Endothelial cell of hepatic sinusoid (primary cell): ENCODE results near the gene EEF2KMT.
"Not testable (repeated sequence)": the region's sequence is repeated elsewhere in the genome, so short reads cannot be mapped to it uniquely, and the experiment has no call there.

Experiments used
- in situ Hi-C: cut with HindIII; loops from 2 replicates; pipeline ENCODE4 v1.10.0; 2017; ENCODE audit warnings: low sequenced_read_pairs

EEF2KMT gene

GRCh38 chr16:5071681-5072333 lies 25.8 kb downstream of the EEF2KMT start, which contains the start of gene ALG1:
TSS of gene ALG1 (plus strand) at chr16:5071843. CDS start at chr16:5071850, 7 bp downstream.
- in situ Hi-C loops, result no loop called here

- in situ Hi-C loops, result no loop called here
Observed at GRCh38 chr16:5071341-5071680, 26.3 kb downstream of the EEF2KMT start.

GRCh38 chr16:5070431-5071186 lies 27.0 kb downstream of the EEF2KMT start:
- in situ Hi-C loops, result no loop called here

- in situ Hi-C loops, result no loop called here
Observed at GRCh38 chr16:5069854-5070253, 27.7 kb downstream of the EEF2KMT start.

- in situ Hi-C loops, result no loop called here
Observed at GRCh38 chr16:5069048-5069447, 28.5 kb downstream of the EEF2KMT start.

- in situ Hi-C loops, result no loop called here
Observed at GRCh38 chr16:5066511-5066910, 31.1 kb downstream of the EEF2KMT start.

- in situ Hi-C loops, result no loop called here
Observed at GRCh38 chr16:5065813-5066212, 31.8 kb downstream of the EEF2KMT start, which contains the start of gene C16orf89. TSS of gene C16orf89 (minus strand) at chr16:5065956. CDS start at chr16:5065908, 48 bp downstream.

GRCh38 chr16:5065326-5065725 lies 32.3 kb downstream of the EEF2KMT start:
- in situ Hi-C loops, result no loop called here

- in situ Hi-C loops, result no loop called here
Observed at GRCh38 chr16:5064915-5065314, 32.7 kb downstream of the EEF2KMT start.

GRCh38 chr16:5062790-5063765 lies 34.5 kb downstream of the EEF2KMT start:
- in situ Hi-C loops, result no loop called here

GRCh38 chr16:5062051-5062450 lies 35.5 kb downstream of the EEF2KMT start:
- in situ Hi-C loops, result no loop called here

GRCh38 chr16:5060073-5060641 lies 37.4 kb downstream of the EEF2KMT start:
- in situ Hi-C loops, result no loop called here

GRCh38 chr16:5059386-5060072 lies 38.1 kb downstream of the EEF2KMT start:
- in situ Hi-C loops, result no loop called here

- in situ Hi-C loops, result no loop called here
Observed at GRCh38 chr16:5058476-5058875, 39.1 kb downstream of the EEF2KMT start.

GRCh38 chr16:5056352-5056751 lies 41.2 kb downstream of the EEF2KMT start:
- in situ Hi-C loops, result no loop called here

GRCh38 chr16:5054876-5055865 lies 42.4 kb downstream of the EEF2KMT start:
- in situ Hi-C loops, result no loop called here

- in situ Hi-C loops, result no loop called here
Observed at GRCh38 chr16:5046914-5047313, 50.7 kb downstream of the EEF2KMT start.

- in situ Hi-C loops, result no loop called here
Observed at GRCh38 chr16:5045499-5046115, 52.0 kb downstream of the EEF2KMT start.

GRCh38 chr16:5044581-5044980 lies 53.0 kb downstream of the EEF2KMT start:
- in situ Hi-C loops, result not testable (repeated sequence)
